ENCODE results near the gene SLC4A2.

The SLC4A2 gene

GRCh38 chr7:151082141-151083070 is 23.0 kb downstream of the SLC4A2 start:
- DNase-seq: no peak

- DNase-seq: peak; percentile 70
Observed at GRCh38 chr7:151083071-151083823, 23.9 kb downstream of the SLC4A2 start, which contains the start of gene TMUB1. Gene TMUB1 (minus strand): TSS chr7:151083493. CDS start chr7:151082563, 930 bp downstream.

GRCh38 chr7:151083824-151084160 is 24.4 kb downstream of the SLC4A2 start:
- no peak for DNase-seq

- no peak for DNase-seq
Observed at GRCh38 chr7:151085329-151085690, 25.9 kb downstream of the SLC4A2 start.

- DNase-seq: peak; percentile 66
Observed at GRCh38 chr7:151085691-151086620, 26.6 kb downstream of the SLC4A2 start, which contains the start of gene AGAP3. Gene AGAP3 (plus strand): TSS chr7:151086475. CDS start chr7:151086742, 267 bp downstream.

GRCh38 chr7:151086802-151087244 is 27.4 kb downstream of the SLC4A2 start:
- peak; percentile 34 for DNase-seq

- peak; percentile 35 for DNase-seq
Observed at GRCh38 chr7:151087245-151088018, 28.0 kb downstream of the SLC4A2 start.

- no peak for DNase-seq
Observed at GRCh38 chr7:151088019-151088855, 28.8 kb downstream of the SLC4A2 start.

- no peak for DNase-seq
Observed at GRCh38 chr7:151088856-151089699, 29.7 kb downstream of the SLC4A2 start.

- no peak for DNase-seq
Observed at GRCh38 chr7:151089893-151090730, 30.7 kb downstream of the SLC4A2 start.

GRCh38 chr7:151091003-151091402 is 31.6 kb downstream of the SLC4A2 start:
- DNase-seq: no peak

- no peak for DNase-seq
Observed at GRCh38 chr7:151091431-151091830, 32.0 kb downstream of the SLC4A2 start.

GRCh38 chr7:151091988-151092387 is 32.6 kb downstream of the SLC4A2 start:
- no peak for DNase-seq

- no peak for DNase-seq
Observed at GRCh38 chr7:151093748-151094147, 34.4 kb downstream of the SLC4A2 start.

- DNase-seq: no peak
Observed at GRCh38 chr7:151094675-151095074, 35.3 kb downstream of the SLC4A2 start.

- DNase-seq: no peak
Observed at GRCh38 chr7:151095123-151095797, 35.9 kb downstream of the SLC4A2 start.

- DNase-seq: no peak
Observed at GRCh38 chr7:151095828-151096475, 36.6 kb downstream of the SLC4A2 start.
